MM.1S (cell line): ENCODE measurements around the gene FGF21.

Source experiments
- CTCF ChIP-seq: fragments of 300-600 bp; sonication (generic); IDR thresholded peaks from 2 replicates; pipeline ENCODE4 v1.5.1; 2016; ENCODE audit warnings: antibody characterized with exemption, low read length, mixed read lengths
- EZH2 ChIP-seq: fragments of 300-600 bp; sonication (generic); optimal IDR thresholded peaks from 2 replicates; pipeline ENCODE3; 2017; ENCODE audit warnings: low read depth, mild to moderate bottlenecking, antibody characterized with exemption, low read length, mixed read lengths
- EZH2phosphoT487 ChIP-seq: fragments of 300-600 bp; sonication (generic); IDR thresholded peaks from 2 replicates; pipeline ENCODE4 v1.6.1; 2018; ENCODE audit warnings: antibody characterized with exemption, low read length

DNA sequence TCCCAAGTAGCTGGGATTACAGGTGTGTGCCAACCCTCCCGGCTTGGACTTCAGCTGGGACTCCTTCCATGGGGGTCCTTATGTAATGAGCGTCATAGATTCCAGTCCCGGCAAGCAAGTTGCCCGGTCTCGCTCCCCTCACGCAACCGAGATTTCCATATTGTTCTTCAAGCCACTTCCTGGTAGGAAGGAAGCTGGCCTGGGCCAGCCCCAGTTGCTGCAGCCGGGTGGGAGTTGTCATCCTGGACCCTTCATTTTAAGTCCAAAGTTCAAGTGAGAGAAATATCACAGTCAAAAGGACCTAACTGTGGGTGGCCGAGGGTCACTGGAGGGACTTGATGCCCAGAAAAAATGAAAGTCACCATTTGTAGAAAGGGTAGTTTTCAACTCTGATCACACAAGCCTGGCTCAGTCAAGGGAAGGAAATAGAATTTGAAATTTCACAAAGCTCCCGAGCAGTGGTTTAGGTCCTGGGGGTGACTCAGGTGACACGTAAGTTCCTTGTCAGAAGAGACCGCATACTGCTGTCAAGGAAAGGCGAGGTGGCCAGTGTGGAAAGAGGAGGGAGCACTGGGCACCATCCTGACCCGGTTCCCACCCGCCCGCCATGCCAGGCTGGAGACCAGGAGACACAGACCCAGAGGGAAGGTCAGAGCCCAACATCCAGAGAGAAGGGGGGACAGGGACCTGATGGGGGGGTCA is 5.3 kb downstream of the FGF21 start:
- TF ChIP-seq CTCF (no peak), EZH2 (no peak), EZH2phosphoT487 (no peak)
